ENCODE results near the gene FRG1.
"Not testable (repeated sequence)": the region's sequence is repeated elsewhere in the genome, so short reads cannot be mapped to it uniquely, and the experiment has no call there.

Gene FRG1

DNA sequence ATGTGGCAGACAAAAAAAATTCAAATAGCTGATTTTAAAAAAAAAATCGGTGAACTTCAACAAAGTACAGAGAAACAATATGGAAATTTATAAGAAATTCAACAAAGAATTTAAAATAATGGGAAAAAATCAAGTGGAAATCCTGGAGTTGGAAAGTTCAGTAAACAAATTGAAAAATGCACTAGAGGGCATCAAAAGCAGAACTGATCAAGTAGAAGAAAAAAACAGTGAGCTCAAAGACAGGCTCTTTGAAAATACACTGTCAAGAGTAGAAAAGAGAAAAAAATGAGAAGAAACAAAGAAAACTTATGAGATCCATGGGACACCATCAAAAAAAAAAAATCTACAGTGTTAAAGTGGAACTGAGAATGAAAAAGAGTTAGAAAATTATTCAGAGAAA, 19.6 kb upstream of the FRG1 start:
- POLR2A ChIA-PET: no interaction called here
- CTCF ChIA-PET: no interaction called here
- DNase-seq (ENCODE audit: extremely low spot score): no peak
- TF ChIP-seq, protein P1, sequence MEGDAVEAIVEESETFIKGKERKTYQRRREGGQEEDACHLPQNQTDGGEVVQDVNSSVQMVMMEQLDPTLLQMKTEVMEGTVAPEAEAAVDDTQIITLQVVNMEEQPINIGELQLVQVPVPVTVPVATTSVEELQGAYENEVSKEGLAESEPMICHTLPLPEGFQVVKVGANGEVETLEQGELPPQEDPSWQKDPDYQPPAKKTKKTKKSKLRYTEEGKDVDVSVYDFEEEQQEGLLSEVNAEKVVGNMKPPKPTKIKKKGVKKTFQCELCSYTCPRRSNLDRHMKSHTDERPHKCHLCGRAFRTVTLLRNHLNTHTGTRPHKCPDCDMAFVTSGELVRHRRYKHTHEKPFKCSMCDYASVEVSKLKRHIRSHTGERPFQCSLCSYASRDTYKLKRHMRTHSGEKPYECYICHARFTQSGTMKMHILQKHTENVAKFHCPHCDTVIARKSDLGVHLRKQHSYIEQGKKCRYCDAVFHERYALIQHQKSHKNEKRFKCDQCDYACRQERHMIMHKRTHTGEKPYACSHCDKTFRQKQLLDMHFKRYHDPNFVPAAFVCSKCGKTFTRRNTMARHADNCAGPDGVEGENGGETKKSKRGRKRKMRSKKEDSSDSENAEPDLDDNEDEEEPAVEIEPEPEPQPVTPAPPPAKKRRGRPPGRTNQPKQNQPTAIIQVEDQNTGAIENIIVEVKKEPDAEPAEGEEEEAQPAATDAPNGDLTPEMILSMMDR (IDR thresholded peaks at IDR 0.05; ENCODE audit: control extremely low read depth, extremely low read depth, low read depth, missing control alignments): no peak

DNA sequence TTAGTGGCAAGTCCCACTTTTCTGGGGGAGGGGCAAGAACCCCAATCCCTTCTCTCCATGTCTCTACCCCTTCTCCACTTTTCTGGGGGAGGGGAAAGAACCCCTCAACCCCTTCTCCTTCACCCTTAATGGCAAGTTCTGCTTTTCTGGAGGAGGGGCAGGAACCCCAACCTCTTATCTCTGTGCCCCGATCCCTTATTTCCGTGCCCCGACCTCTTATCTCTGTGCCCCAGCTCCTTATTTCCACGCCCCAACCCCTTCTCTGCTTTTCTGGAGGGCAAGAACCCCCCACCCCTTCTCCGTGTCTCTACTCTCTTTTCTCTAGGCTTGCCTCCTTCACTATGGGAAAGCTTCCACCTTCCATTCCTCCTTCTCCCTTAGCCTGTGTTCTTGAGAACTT, 13.9 kb upstream of the FRG1 start:
- DNase-seq (ENCODE audit: extremely low spot score); CTCF ChIA-PET; POLR2A ChIA-PET: not testable (repeated sequence)

DNA sequence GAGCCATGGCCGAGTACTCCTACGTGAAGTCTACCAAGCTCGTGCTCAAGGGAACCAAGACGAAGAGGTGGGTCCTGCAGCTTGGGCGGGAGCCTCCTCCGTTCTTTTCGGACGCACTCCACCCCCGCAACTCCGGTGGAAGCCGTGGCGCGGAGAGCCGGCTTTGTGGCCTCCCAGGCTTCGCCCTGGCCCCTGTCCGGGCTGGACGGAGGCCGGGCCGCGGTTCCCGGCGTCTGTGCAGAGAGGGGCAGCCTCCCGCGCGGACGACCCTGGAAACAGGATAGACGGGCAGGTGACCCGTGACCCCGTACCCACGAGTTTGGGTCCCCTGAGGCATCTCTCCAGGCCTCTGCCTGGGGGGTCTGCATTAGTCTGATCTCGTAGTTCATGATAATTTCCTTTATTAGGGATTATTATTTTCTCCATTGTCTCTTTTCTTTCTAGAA, 356 bp downstream of the FRG1 start:
- POLR2A ChIA-PET: no interaction called here
- no peak for DNase-seq (ENCODE audit: extremely low spot score)
- TF ChIP-seq, protein P1 (IDR thresholded peaks at IDR 0.05; ENCODE audit: control extremely low read depth, extremely low read depth, low read depth, missing control alignments): no peak
- CTCF ChIA-PET: interaction anchor here (0.7 to 1.8 kb wide), 2 partner anchors 8 to 169 kb away, joined by 3 to 11 read pairs; no protein-coding TSS in a partner anchor

DNA sequence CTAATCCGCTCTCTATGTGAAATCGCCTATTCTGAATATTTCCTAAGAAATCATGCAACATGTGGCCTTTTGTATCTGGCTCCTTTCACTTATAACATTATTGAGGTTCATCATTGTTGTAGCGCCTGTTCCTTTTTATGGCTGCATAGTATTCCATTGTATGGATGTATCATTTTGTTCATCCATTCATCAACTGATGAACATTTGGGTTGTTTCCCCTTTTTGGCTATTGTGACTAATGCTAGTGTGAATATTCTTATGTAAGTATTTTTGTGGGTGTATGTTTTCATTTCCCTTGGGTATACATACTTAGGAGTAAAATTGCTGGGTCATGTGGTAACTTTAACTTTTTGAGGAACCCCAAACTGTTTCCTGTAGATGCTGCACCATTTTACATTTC, 1.7 kb downstream of the FRG1 start:
- POLR2A ChIA-PET; DNase-seq (ENCODE audit: extremely low spot score); CTCF ChIA-PET: not testable (repeated sequence)

DNA sequence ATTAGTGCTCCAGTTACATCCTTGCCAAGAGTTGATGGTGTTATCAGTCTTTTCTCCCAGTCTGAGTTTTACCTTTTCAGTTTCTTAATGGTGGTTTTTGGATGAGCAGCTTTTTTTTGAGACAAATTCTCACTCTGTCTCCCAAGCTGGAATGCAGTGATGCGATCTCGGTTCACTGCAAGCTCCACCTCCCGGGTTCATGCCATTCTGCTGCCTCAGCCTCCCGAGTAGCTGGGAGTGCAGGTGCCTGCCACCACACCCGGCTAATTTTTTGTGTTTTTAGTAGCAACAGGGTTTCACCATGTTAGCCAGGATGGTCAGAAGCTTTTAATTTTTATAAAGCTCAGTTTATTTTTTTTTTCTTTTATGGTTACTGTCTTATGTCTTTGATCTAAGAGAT, 3.4 kb downstream of the FRG1 start:
- DNase-seq (ENCODE audit: extremely low spot score); CTCF ChIA-PET; POLR2A ChIA-PET: not testable (repeated sequence)

DNA sequence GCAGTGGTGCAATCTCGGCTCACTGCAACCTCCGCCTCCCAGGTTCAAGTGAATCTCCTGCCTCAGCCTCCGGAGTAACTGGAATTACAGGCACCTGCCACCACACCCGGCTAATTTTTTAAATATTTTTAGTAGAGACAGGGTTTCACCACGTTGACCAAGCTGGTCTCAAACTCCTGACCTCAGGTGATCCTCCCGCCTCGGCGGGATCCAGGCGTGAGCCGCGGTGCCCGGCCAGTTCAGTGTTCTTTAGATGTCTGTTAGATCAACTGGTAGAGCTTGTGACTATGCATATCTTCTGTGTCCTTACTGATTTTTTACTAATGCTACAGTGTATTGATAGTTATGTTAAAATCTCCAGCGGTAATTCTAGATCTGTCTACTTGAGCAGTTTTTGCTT, 6.2 kb downstream of the FRG1 start:
- DNase-seq (ENCODE audit: extremely low spot score); CTCF ChIA-PET; POLR2A ChIA-PET: not testable (repeated sequence)

DNA sequence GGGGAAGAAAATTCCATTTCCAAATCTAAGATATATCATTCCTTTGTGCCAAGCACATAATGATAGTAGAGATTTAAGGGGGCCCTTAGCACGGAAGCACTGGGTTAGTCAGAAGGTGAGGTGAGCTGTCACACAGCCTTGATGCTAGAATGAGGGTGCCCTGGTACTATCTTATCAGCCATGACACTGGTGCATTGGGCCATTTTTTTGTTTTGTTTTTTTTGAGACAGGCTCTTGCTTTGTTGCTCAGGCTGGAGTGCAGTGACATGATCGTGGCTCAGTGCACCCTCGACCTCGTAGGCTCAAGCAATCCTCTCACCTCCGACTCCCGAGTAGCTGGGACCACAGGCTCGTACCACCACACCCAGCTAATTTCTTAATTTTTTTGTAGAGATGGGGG, 7.8 kb downstream of the FRG1 start:
- DNase-seq (ENCODE audit: extremely low spot score); POLR2A ChIA-PET: not testable (repeated sequence)
- CTCF ChIA-PET: interaction anchor here (0.8 to 2.6 kb wide), 3 partner anchors 8 to 26 kb away, joined by 3 to 11 read pairs (median 4); partner anchors contain the start of gene FRG1

DNA sequence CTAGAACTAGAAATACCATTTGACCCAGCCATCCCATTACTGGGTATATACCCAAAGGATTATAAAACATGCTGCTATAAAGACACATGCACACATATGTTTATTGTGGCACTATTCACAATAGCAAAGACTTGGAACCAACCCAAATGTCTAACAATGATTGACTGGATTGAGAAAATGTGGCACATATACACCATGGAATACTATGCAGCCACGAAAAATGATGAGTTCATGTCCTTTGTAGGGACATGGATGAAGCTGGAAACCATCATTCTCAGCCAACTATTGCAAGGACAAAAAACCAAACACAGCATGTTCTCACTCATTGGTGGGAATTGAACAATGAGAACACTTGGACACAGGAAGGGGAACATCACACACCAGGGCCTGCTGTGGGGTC, 28.6 kb downstream of the FRG1 start:
- POLR2A ChIA-PET; CTCF ChIA-PET; DNase-seq (ENCODE audit: extremely low spot score): not testable (repeated sequence)

DNA sequence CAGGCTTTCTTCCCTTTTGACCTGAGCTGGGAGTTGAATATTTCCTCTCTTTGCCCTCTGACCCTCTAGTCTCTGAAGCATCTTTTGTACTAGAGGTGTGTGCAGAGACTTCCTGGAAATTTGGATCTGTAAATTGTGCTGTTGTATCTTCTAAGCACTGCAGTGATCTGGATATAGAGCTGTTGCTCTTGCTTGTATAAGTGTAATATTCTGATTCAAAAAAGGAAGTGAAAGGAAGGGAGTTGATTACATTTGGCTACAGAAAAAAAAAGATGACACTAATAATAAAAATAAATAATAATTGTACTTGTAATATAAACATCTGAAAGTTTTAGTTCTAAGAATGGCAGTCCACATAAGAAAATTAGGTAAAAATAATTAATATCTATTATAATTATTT, 33.0 kb downstream of the FRG1 start:
- ChIA-PET POLR2A (no interaction called here), CTCF (interaction anchor here (1.0 to 1.6 kb wide), 5 partner anchors 10 to 25 kb away, joined by 3 to 5 read pairs (median 4); no protein-coding TSS in a partner anchor)
- TF ChIP-seq, protein P1 (IDR thresholded peaks at IDR 0.05; ENCODE audit: control extremely low read depth, extremely low read depth, low read depth, missing control alignments): no peak
- DNase-seq (ENCODE audit: extremely low spot score): no peak

DNA sequence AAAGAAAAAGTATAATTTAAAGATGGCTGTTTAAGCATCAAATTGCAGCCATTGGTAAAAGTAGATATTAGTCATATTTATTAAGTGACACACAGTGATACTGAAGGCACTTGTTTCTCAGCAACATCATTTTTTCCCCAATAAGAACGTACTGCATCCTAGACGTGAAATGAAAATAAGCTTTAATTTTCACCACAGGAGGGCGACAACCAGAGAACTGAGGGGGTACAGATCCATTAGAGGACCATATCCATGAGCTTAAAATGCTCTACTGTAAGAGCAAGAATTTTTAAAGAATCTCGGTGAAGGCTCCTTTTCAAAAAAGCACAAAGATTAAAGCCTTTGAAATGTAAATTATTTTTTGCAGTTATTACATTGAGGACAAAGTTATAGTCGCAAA, 33.4 kb downstream of the FRG1 start:
- ChIA-PET CTCF (interaction anchor here (1.0 to 1.6 kb wide), 5 partner anchors 10 to 25 kb away, joined by 3 to 5 read pairs (median 4); no protein-coding TSS in a partner anchor), POLR2A (no interaction called here)
- TF ChIP-seq, protein P1 (IDR thresholded peaks at IDR 0.05; ENCODE audit: control extremely low read depth, extremely low read depth, low read depth, missing control alignments): peak; percentile 3
- DNase-seq (ENCODE audit: extremely low spot score): no peak
